EH (cell line): Measurements from ENCODE around the gene PNPO.
"Not testable (repeated sequence)": the region's sequence is repeated elsewhere in the genome, so short reads cannot be mapped to it uniquely, and the experiment has no call there.

Source experiments
- DNase-seq: peaks from one replicate; pipeline ENCODE4 v3.0.0-alpha.2; 2015; ENCODE audit warnings: low read depth

The PNPO gene

DNA sequence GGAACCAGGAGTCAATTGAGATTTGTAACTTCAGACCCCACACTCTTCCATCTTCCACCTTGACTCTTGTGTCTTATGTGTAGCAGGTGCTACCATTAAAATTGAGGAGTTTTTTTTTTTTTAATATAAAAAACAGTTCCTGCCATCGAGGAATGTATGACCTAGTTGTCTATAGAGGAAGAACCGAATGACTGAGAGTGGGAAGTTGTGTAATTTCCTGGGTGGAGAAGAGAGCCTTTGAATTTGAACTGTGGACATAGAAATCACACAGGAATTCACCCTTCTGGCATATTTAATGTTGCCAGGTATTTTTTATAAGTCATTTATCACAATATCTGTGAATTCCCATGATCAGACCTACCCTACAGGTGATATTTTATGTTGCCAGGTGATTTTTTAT lies 23.4 kb upstream of the PNPO start:
- DNase-seq, result no peak

- no peak for DNase-seq
Measured at GRCh38 chr17:47918991-47919390, 22.4 kb upstream of the PNPO start.

DNA sequence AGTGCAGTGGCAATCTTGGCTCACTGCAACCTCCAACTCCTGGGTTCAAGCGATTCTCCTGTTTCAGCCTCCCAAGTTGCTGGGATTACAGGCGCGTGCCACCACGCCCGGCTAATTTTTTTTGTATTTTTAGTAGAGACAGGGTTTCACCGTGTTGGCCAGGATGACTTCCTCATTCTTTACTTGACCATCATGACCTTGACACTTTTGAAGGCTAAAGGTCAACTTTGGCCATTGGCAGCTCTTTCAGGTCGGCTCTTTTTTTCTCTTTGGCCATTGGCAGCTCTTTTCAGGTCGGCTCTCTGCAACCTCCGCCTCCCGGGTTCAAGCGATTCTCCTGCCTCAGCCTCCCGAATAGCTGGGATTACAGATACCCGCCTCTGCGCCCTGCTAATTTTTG lies 21.5 kb upstream of the PNPO start:
- not testable (repeated sequence) for DNase-seq

DNA sequence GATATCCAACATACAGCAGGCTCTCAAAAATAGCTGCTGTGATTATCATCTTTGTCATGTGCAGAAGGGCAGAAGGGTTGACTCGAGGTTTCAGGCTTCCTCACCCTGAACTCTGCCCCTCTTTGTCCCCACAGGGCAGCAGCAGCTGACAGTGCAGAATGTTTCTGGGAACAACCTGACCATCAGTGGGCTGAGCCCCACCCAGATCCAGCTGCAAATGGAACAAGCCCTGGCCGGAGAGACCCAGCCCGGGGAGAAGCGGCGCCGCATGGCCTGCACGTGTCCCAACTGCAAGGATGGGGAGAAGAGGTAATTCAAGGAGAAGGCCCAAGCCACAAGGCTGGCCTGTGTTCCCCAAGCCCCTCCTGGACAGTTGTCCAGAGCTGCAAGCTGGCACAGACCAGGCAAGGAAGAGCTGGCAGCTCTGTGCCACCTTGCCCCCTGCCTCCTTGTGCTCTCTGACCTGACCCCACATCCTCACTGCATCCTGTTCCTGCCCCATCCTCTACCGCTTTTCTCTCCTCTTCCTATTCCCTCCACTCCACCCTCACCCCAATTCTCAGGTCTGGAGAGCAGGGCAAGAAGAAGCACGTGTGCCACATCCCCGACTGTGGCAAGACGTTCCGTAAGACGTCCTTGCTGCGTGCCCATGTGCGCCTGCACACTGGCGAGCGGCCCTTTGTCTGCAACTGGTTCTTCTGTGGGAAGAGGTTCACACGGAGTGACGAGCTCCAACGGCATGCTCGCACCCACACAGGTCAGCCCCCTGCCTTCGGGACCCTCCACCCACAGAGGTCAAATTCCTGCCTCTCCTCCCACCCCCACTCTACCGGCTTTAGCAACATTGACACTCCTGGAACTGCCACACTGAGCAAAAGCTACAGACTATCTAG lies 16.3 kb upstream of the PNPO start:
- DNase-seq, result no peak

DNA sequence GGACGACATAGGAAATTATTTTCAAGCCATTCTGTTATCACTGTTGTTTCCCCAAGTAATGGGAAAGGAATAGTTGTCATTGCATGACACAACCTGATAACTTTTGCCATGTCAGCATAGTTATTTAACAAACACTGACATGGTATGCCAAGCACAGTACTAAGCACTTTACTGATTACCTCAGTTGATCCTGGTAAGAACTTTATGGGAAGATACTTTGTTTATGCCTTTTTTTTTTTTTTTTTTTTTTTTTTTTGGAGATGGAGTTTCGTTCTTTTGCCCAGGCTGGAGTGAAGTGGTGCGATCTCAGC lies 15.7 kb upstream of the PNPO start:
- DNase-seq, result no peak

GRCh38 chr17:47927821-47928400 lies 13.5 kb upstream of the PNPO start:
- DNase-seq, result no peak

GRCh38 chr17:47928415-47928814 lies 13.0 kb upstream of the PNPO start:
- DNase-seq, result no peak

DNA sequence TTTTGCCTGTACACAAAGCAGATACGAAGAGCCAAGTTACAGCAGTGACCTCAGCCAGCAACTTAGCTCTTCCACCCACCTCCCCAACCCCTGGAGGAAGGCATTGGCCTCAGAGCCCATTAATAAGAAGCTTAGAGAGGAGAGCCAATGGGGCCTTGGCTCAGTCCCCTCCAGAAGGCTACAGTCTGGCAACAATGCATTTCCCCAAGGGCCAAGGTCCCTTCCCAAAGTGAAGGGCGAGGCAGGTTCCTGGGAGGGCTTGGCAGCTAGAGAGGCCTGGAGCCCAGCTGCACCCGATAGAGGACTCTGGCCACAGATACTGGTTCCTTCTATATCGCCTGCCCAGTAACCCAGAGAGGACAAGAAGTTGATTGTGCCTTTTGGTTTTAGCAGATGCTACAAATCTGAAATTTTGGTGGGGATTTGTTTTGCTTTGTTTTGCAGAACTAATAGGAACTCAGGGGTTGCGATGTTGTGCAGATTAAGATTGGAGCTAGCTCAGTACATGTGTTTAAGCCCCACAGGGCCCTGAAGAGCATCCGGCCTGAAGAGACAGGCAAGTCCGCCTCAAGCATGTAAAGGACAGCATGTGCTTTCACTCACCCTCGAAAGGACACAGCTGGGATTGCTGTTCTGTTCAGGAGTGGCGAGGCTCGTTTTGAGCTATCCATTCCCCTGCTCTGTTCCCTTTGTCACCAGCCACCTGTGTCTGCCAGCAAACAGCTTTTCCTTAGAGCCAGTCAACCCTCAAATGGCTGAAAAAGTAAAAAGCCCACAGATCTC lies 12.0 kb upstream of the PNPO start:
- DNase-seq, result no peak

DNA sequence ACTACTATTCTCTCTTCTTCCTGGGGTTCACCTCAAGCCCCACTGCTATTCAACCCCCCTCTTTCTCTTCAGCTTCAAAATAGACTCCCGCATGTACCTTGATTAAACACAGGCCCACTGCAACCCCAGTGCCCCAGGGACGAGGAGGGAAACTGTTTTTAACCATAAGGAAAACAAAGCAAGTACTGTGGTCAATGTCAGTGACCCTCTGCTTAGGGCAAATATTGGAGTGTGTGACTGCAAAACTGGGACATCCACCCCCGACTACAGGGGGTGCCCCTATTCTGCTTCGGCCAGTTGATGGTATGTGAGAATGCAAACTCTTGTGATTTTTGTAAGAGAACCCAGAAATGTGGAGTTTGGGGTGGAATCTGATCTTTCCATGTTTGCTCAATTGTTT lies 9.5 kb upstream of the PNPO start:
- no peak for DNase-seq

DNA sequence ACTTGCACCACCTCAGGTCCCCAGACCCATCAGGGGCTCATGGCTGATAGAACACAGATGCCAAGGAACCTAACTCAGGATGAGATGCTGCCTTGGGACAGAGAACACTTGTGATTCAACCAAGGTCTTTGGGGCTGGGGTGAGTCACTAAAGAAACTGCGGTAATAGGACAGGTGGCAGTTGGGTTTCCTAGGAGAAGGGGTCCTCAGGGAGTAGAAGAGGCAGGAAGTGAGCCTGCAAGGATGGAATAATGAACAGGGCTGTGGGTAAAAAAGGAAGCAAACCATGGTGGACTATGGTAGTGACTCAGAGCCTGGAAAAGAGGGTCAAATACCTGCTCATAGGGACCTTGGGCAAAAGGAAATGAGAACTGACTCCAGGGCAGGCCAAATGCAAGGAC lies 6.5 kb upstream of the PNPO start:
- peak; percentile 10 for DNase-seq

GRCh38 chr17:47935468-47935867 lies 5.9 kb upstream of the PNPO start:
- DNase-seq, result not testable (repeated sequence)

- peak; percentile 86 for DNase-seq
Measured at GRCh38 chr17:47935961-47936360, 5.4 kb upstream of the PNPO start.

DNA sequence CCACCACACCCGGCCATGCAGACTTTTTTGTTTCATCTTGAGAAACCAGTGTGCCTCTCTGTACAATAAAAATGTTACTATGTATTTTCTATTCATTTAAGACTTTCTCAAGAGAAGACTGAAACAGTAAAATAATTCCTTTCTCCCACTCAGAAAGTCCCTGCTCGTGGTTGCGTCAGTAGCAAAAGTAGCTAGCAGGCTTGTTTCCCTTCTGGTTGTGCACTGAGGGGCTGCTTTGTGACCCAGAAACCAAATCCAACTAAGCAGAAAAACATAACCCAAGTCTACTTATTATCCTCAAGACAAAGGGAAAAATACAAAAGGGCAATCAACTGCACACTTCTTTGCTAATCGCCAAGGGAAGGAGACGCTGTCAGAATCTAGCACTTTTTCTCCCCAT lies 3.4 kb upstream of the PNPO start:
- DNase-seq, result no peak

- DNase-seq, result no peak
Measured at GRCh38 chr17:47942096-47942510, 732 bp downstream of the PNPO start.

DNA sequence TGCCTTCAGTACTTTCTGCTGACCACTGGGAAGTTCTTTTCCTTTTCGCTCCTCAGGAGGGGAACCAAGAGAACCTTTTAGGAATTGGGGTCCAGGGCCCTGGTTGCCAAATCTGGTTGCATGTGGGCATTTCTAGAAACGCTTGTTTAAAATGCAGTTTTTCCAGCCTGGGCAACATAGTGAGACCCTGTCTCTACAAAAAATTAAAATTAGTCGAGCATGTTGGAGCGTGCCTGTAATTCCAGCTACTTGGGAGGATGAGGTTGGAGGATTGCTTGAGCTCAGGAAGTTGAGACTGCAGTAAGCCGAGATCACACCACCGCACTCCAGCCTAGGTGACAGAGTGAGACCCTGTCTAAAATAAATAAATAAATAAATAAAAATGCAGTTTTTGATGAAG lies 1.2 kb downstream of the PNPO start:
- no peak for DNase-seq

GRCh38 chr17:47945080-47945479 lies 3.7 kb downstream of the PNPO start:
- DNase-seq, result no peak

GRCh38 chr17:47945529-47946508 lies 4.4 kb downstream of the PNPO start:
- no peak for DNase-seq

GRCh38 chr17:47946516-47946915 lies 5.1 kb downstream of the PNPO start:
- DNase-seq, result no peak

DNA sequence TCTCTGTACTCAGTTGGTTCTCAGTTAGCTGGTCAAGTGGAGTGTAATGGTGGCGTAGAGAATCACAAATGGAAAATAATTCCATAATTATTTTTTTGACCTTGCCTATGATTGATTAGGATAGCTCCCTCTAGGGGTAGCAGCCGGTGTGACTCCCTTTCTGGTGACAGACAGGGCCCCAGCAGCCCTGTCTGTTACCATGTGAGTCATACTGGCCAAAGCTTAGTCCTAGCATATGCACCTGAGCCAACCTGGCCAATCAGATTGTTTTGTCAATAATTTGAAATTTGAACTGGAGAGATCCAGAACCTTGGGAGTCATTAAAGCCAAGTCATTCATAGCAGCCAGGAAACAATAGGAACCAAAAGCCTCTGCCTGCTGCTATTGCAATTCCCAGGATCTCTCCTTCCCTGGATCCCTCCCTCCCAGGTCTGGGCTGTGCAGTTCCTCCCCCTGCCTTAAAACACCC lies 5.6 kb downstream of the PNPO start:
- DNase-seq, result peak; percentile 82

DNA sequence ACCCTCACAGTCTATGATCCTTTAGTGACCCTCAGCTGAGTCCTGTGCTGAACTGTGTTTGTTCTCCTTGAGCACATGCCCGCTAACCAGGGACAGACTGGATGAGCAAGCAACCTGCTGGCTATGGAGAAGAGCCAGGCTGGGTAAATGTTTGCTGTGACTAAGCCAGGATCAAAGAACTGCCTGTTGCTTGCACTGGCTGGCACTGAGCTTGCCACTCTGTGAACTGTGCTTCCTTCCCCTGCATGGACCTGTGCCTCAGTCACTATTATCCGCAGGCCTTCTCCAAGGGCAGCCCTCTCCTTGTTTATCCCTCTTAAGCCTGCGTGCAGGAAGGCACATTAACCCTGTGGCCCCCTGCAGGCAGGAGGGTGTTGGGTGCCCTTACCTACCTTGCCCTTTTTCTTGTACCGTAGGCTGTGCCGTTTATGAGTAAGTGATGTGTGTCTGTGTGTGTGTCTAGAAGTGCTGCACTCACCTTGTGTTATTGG lies 7.4 kb downstream of the PNPO start:
- no peak for DNase-seq

- DNase-seq, result peak; percentile 83
Measured at GRCh38 chr17:47949197-47949759, 7.9 kb downstream of the PNPO start.
